Measurements from ENCODE around the gene TCAIM.
"Not testable (repeated sequence)": the region's sequence is repeated elsewhere in the genome, so short reads cannot be mapped to it uniquely, and the experiment has no call there.

The TCAIM gene

DNA sequence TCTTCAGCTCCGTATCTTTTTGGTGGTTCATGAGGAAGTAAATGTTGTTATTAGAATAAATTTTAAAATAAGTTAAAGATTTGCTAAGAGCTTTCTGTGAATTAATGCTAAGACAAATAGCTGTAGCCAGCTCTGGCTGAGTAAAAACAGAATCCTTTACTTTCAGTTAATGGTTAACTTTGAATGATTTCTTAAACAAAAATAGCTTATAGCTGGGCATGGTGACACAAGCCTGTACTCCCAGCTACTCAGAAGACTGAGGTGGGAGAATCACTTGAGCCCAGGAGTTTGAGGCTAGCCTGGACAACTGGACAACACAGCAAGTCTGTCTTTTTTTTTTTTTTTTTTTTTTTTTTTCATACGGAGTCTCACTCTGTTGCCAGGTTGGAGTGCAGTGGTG lies 25.0 kb downstream of the TCAIM start:
- Histone ChIP-seq H3K27ac (no peak overlapping the region), H3K4me3 (no peak overlapping the region)
- TF ChIP-seq CTCF (IDR thresholded peaks at IDR 0.05) = no peak
- DNase-seq (ENCODE audit: low spot score) = no peak

DNA sequence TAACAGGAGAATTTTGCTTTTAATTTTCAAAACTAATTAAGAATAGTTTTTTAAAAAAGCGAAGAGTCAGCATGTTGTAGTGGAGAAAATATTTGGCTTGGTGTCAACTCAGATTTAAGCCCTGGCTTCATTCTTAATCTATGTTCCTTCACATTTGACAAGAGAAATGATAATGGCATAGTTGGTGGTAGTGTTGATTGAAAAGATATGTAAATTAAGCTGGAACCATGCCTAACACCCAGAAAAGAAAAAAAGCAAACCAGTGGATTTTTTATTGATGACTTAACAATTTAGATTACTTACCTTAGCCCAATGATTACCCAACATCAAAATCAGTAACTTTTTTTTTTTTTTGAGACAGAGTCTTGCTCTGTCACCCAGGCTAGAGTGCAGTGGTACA lies 27.4 kb downstream of the TCAIM start:
- no peak for DNase-seq (ENCODE audit: low spot score)
- TF ChIP-seq CTCF (IDR thresholded peaks at IDR 0.05) = no peak
- Histone ChIP-seq H3K27ac (no peak overlapping the region), H3K4me3 (no peak overlapping the region)

DNA sequence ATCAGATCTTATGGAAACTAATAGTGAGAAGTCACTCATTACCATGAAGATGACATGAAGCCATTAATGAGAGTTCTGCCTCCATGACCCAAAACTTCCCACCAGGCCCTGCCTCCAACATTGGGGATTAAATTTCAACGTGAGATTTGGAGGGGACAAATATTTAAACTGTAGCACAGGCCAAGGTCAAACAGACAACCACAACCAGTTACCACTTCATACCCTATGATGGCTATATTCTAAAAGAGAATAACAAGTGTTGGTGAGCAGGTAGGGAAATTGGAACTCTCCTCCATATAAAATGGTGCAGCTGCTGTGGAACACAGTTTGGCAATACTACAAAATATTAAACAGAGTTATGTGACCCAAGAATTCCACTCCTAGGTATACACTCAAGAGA lies 36.9 kb downstream of the TCAIM start:
- Histone ChIP-seq H3K4me3 (no peak overlapping the region), H3K27ac (no peak overlapping the region)
- TF ChIP-seq CTCF (IDR thresholded peaks at IDR 0.05) = no peak
- no peak for DNase-seq (ENCODE audit: low spot score)

DNA sequence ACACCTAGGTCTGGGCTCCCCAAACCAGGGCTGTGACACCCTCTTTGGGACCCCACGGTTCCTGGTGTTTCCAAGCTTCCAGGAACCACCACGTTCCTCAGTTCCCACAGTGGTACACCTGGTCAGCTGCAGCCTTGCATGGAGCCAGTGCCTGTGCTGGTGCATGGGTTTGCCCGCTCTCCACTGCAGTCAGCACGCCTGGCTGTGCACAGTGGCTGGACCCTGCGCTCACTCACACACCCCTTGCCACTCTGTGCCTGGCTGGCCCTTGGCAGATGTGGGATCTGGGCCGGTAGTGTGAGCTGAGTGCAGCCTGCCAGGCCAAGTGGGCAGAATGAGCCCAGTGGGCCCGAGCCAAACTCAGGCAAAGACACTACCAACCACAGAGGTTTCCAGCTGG lies 48.8 kb downstream of the TCAIM start:
- Histone ChIP-seq H3K27ac (no peak overlapping the region), H3K4me3 (no peak overlapping the region)
- DNase-seq (ENCODE audit: low spot score) = no peak
- TF ChIP-seq CTCF (IDR thresholded peaks at IDR 0.05) = no peak

DNA sequence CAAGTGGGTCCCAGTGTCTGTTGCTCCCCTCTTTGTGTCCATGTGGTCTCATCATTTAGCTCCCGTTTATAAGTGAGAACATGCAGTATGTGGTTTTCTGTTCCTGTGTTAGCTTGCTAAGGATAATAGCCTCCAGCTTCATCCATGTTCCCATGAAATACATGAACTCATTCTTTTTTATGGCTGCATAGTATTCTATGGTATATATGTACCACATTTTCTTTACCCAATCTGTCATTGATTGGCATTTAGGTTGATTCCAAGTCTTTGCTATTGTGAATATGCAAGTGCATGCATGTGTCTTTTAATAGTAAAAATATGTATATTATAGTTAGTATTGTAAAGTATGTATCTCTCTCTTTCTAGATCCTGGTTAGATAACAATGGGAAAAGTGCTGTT lies 53.9 kb downstream of the TCAIM start:
- no peak overlapping the region for H3K27ac ChIP-seq
- no peak for DNase-seq (ENCODE audit: low spot score)
- no peak overlapping the region for H3K4me3 ChIP-seq
- no peak for TF ChIP-seq CTCF (IDR thresholded peaks at IDR 0.05)

- TF ChIP-seq CTCF (IDR thresholded peaks at IDR 0.05) = no peak
Observed at GRCh38 chr3:44395714-44396113, 57.1 kb downstream of the TCAIM start.

GRCh38 chr3:44396200-44397171 lies 57.9 kb downstream of the TCAIM start:
- no peak overlapping the region for H3K4me3 ChIP-seq

More at GRCh38 chr3:44395714-44396113, 57.1 kb downstream of the TCAIM start:
- H3K4me3 ChIP-seq = no peak overlapping the region
- H3K27ac ChIP-seq = no peak overlapping the region
- no peak for DNase-seq (ENCODE audit: low spot score)

GRCh38 chr3:44398271-44398670 lies 59.7 kb downstream of the TCAIM start:
- H3K27ac ChIP-seq; H3K4me3 ChIP-seq; DNase-seq (ENCODE audit: low spot score): not testable (repeated sequence)

More at GRCh38 chr3:44396200-44397171, 57.9 kb downstream of the TCAIM start:
- DNase-seq (ENCODE audit: low spot score) = no peak
- no peak overlapping the region for H3K27ac ChIP-seq
- TF ChIP-seq CTCF (IDR thresholded peaks at IDR 0.05) = no peak

Measured in coronary artery (tissue), 2 donors.